ENCODE results near the gene AKAP13. TPM values are rescaled to one million over a fixed set of nuclear protein-coding genes. Genes with fewer than 3 reads are reported as not detected.
"Not testable (repeated sequence)": the region's sequence is repeated elsewhere in the genome, so short reads cannot be mapped to it uniquely, and the experiment has no call there.

Gene AKAP13
- total RNA-seq, 2 donors from 2014 or later: 228 to 273 TPM

- Histone ChIP-seq H3K4me3 (no peak overlapping the region), H3K4me1 (ENCODE audit: control insufficient read depth in 1 of 2, low read depth in 2 of 2) (peaks cover 18 to 45% of the 10 kb centered on the region in 2 donors), H3K27ac (no peak overlapping the region), H3K36me3 (no peaks in the 10 kb centered on the region), H3K27me3 (replicated peaks; ENCODE audit: insufficient read depth) (no peaks in the 10 kb centered on the region), H3K9me3 (no peaks in the 10 kb centered on the region)
- TF ChIP-seq, protein P1, sequence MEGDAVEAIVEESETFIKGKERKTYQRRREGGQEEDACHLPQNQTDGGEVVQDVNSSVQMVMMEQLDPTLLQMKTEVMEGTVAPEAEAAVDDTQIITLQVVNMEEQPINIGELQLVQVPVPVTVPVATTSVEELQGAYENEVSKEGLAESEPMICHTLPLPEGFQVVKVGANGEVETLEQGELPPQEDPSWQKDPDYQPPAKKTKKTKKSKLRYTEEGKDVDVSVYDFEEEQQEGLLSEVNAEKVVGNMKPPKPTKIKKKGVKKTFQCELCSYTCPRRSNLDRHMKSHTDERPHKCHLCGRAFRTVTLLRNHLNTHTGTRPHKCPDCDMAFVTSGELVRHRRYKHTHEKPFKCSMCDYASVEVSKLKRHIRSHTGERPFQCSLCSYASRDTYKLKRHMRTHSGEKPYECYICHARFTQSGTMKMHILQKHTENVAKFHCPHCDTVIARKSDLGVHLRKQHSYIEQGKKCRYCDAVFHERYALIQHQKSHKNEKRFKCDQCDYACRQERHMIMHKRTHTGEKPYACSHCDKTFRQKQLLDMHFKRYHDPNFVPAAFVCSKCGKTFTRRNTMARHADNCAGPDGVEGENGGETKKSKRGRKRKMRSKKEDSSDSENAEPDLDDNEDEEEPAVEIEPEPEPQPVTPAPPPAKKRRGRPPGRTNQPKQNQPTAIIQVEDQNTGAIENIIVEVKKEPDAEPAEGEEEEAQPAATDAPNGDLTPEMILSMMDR (IDR thresholded peaks at IDR 0.05): no peak
- ATAC-seq (ENCODE audit: insufficient number of reproducible peaks, low FRiP score, low read depth) (peak; percentile 55), DNase-seq (ENCODE audit: low spot score) (no peak)
These were observed 147.5 kb downstream of the AKAP13 start for GRCh38 chr15:85527895-85528294.

- Histone ChIP-seq H3K27me3 (replicated peaks; ENCODE audit: insufficient read depth) (no peaks in the 10 kb centered on the region), H3K4me3 (no peak overlapping the region), H3K36me3 (no peaks in the 10 kb centered on the region), H3K27ac (no peak overlapping the region), H3K9me3 (no peaks in the 10 kb centered on the region), H3K4me1 (ENCODE audit: control insufficient read depth in 1 of 2, low read depth in 2 of 2) (peaks cover 19 to 46% of the 10 kb centered on the region in 2 donors)
- no peak for ATAC-seq (ENCODE audit: insufficient number of reproducible peaks, low FRiP score, low read depth)
- DNase-seq (ENCODE audit: low spot score): no peak
- TF ChIP-seq, protein P1 (IDR thresholded peaks at IDR 0.05): no peak
These were observed 149.7 kb downstream of the AKAP13 start for GRCh38 chr15:85530079-85530478.

DNA sequence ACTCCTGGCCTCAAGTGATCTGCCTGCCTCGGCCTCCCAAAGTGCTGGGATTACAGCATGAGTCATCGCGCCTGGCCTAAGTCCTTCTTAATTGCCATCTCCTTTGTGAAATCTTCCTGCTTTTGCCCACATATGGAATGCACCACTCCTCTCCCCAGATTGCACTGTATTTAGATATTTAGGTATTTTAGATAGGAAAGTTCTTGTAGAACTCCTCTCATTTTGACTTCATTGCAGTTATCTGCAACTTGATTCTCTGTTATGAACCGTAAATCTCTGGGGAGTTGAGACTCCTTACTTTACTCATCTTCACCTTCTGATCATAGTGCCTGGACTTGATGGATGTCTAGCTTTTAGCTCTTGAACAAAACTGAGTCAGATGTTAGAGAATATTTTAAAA, 150.7 kb downstream of the AKAP13 start:
- no peak for DNase-seq (ENCODE audit: low spot score)
- H3K4me3 ChIP-seq: no peak overlapping the region
- peaks cover 19 to 36% of the 10 kb centered on the region in 2 donors for H3K4me1 ChIP-seq (ENCODE audit: control insufficient read depth in 1 of 2, low read depth in 2 of 2)
- no peak for ATAC-seq (ENCODE audit: insufficient number of reproducible peaks, low FRiP score, low read depth)
- no peaks in the 10 kb centered on the region for H3K9me3 ChIP-seq
- TF ChIP-seq, protein P1 (IDR thresholded peaks at IDR 0.05): no peak
- H3K36me3 ChIP-seq: no peaks in the 10 kb centered on the region
- H3K27me3 ChIP-seq (replicated peaks; ENCODE audit: insufficient read depth): no peaks in the 10 kb centered on the region
- H3K27ac ChIP-seq: no peak overlapping the region

DNA sequence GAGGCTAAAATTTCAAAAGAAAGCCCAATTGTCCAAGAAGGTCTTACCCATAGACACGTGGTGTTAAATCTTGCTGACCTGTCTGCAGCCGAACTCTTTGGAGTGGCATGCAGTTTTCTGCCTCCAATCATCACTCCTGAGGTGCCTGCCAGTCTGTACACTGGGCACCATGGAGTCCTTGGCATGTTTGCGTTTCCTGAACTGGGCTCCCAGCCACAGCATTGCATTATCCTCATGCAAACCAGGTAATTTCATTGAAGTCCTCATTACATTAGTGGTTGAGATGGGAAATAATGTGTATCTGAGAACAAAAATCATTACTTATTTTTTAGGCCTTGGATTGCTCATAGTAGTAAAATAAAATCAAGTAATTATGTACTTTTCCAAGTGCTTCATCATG, 152.3 kb downstream of the AKAP13 start:
- peaks cover 15 to 21% of the 10 kb centered on the region in 2 donors for H3K4me1 ChIP-seq (ENCODE audit: control insufficient read depth in 1 of 2, low read depth in 2 of 2)
- no peaks in the 10 kb centered on the region for H3K9me3 ChIP-seq
- no peak overlapping the region for H3K4me3 ChIP-seq
- H3K27ac ChIP-seq: no peak overlapping the region
- H3K36me3 ChIP-seq: no peaks in the 10 kb centered on the region
- ATAC-seq (ENCODE audit: insufficient number of reproducible peaks, low FRiP score, low read depth) (no peak), DNase-seq (ENCODE audit: low spot score) (no peak)
- TF ChIP-seq, protein P1 (IDR thresholded peaks at IDR 0.05): no peak
- H3K27me3 ChIP-seq (replicated peaks; ENCODE audit: insufficient read depth): no peaks in the 10 kb centered on the region

DNA sequence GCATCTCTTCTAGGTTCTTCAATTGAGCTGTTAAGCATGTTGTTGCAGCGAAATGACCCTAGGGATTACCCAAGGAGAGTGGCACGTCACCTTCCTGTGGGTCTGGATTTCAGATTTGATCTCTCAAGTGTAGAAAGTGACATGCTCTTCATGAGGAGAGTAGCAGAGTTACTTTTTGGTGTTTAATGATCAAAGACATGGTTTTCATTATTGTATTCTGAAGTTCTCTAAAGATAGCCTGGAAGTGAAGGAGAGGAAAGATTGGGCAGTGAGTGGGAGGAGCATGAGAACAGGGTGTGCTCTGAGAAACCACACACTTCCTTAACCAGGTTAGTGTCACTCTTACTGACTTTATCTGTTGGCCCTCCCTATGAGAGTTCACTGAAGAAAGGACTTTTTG, 153.6 kb downstream of the AKAP13 start:
- ATAC-seq (ENCODE audit: insufficient number of reproducible peaks, low FRiP score, low read depth): no peak

DNA sequence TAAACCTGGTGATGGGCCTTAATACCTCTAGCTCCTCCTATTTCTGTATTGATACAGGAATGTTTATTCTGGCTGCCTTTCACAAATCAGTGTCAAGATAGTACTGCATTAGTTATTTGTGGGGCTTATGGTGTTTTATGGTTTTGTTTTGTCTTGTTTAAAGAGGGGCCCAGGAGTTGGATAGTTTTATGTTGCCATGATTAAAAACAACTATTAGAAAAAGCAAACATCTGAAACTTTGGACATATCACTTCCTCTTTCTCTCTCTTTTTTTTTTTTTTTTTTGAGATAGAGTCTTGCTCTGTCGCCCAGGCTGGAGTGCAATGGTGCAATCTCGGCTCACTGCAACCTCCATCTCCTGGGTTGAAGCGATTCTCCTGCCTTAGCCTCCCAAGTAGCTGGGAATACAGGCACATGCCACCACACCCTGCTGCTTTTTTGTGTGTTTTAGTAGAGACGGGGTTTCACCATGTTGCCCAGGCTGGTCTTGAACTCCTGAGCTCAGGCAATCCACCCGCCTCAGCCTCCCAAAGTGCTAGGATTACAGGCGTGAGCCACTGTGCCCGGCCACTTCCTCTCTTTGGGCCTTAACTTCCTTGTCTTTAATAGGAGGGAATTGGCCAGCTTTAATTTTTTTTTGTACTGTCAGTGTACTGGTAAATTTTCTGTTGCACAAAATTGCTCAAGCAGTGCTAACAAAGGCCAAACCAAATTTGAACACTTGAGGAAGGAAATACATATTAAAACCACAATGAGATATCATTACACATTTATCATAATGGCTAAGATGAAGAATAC, 155.3 kb downstream of the AKAP13 start:
- peaks cover 10 to 13% of the 10 kb centered on the region in 2 donors for H3K4me1 ChIP-seq (ENCODE audit: control insufficient read depth in 1 of 2, low read depth in 2 of 2)
- not testable (repeated sequence) for H3K27me3 ChIP-seq (replicated peaks; ENCODE audit: insufficient read depth); DNase-seq (ENCODE audit: low spot score); ATAC-seq (ENCODE audit: insufficient number of reproducible peaks, low FRiP score, low read depth); H3K36me3 ChIP-seq; H3K27ac ChIP-seq; H3K4me3 ChIP-seq; H3K9me3 ChIP-seq

More for the DNA sequence above, 153.6 kb downstream of the AKAP13 start:
- H3K27ac ChIP-seq: no peak overlapping the region
- no peaks in the 10 kb centered on the region for H3K36me3 ChIP-seq
- no peaks in the 10 kb centered on the region for H3K9me3 ChIP-seq
- peaks cover 10 to 13% of the 10 kb centered on the region in 2 donors for H3K4me1 ChIP-seq (ENCODE audit: control insufficient read depth in 1 of 2, low read depth in 2 of 2)
- TF ChIP-seq, protein P1 (IDR thresholded peaks at IDR 0.05): no peak
- no peak overlapping the region for H3K4me3 ChIP-seq
- no peaks in the 10 kb centered on the region for H3K27me3 ChIP-seq (replicated peaks; ENCODE audit: insufficient read depth)
- DNase-seq (ENCODE audit: low spot score): no peak

Measured in thoracic aorta (tissue), 2 donors.